Testis (tissue), 3 donors: ENCODE results near the gene IMMP2L. TPM values are rescaled to one million over a fixed set of nuclear protein-coding genes. Genes with fewer than 3 reads are reported as not detected.

Source experiments
- DNase-seq: peaks from one replicate; pipeline ENCODE4 v3.0.0-alpha.2; 2019
- H3K27ac ChIP-seq, 2 donors: fragments of 200-600 bp; sonication (generic); one replicate each; pipeline ENCODE4 v1.5.1; 2019
- H3K27me3 ChIP-seq: fragments of 200-600 bp; sonication (generic); one replicate; pipeline ENCODE4 v1.5.1; 2019
- H3K36me3 ChIP-seq: fragments of 200-600 bp; sonication (generic); one replicate; pipeline ENCODE4 v1.5.1; 2017; ENCODE audit warnings: low read depth; ENCODE audit errors: missing control alignments
- H3K4me1 ChIP-seq: fragments of 200-600 bp; sonication (generic); one replicate; pipeline ENCODE4 v1.5.1; 2019
- H3K4me3 ChIP-seq, 2 donors: fragments of 200-600 bp; sonication (generic); one replicate each; pipeline ENCODE4 v1.5.1; 2017 to 2019
- H3K9me3 ChIP-seq: fragments of 200-600 bp; sonication (generic); one replicate; pipeline ENCODE4 v1.5.1; 2017
- CTCF ChIP-seq, 3 experiments: fragments of 450-650 bp in 2 of 3; fragments of 200-600 bp in 1 of 3; sonication (generic) in 1 of 3; IDR thresholded peaks; one replicate each; pipeline ENCODE4 v1.5.1; 2016 to 2019; ENCODE audit warnings: antibody characterized with exemption in 3 of 3, mild to moderate bottlenecking in 2 of 3, moderate library complexity in 1 of 3
- POLR2A ChIP-seq: fragments of 450-650 bp; IDR thresholded peaks from one replicate; pipeline ENCODE4 v1.6.1; 2017; ENCODE audit warnings: antibody characterized with exemption, mild to moderate bottlenecking, moderate library complexity
- WGBS, 2 donors: methylation state at CpG; one replicate each; pipeline ENCODE4 v1.1.5; 2018; 5-methylcytosine and 5-hydroxymethylcytosine counted together
- intact Hi-C: fragments of 100-400 bp; cut with DNase I; formaldehyde crosslinking; loops from one replicate; pipeline ENCODE4 v1.15.1; 2023; ENCODE audit warnings: low total_unique reads
- polyA plus RNA-seq: library from polyadenylated mRNA; stranded (reverse); fragments of 350-450 nt; fragmentation: Illumina TruSeq; extraction: RNeasy Lipid Tissue Mini Kit (QIAGEN cat#74804); gene quantifications from one replicate; pipeline ENCODE4 v1.2.3, GENCODE V29; 2014; ENCODE audit warnings: low read depth, low replicate concordance; ENCODE audit not compliant: insufficient read depth
- total RNA-seq, 2 donors: library from RNA; depleted of rRNA; stranded (reverse); fragments of >200 nt; gene quantifications; one replicate each; pipeline ENCODE4 v1.2.3, GENCODE V29; 2016

The IMMP2L gene
- total and polyA plus RNA-seq, 3 donors from 2014 or later = 10.7 to 12.4 (median 11.2) TPM

- Histone ChIP-seq H3K36me3 (no peaks in the 10 kb centered on the region), H3K9me3 (no peaks in the 10 kb centered on the region), H3K4me3 (no peak overlapping the region), H3K27ac (no peak overlapping the region), H3K27me3 (no peaks in the 10 kb centered on the region), H3K4me1 (no peaks in the 10 kb centered on the region)
- DNase-seq = peak; percentile 56
- WGBS, 2 donors = 73 to 74% methylated on average over 3 of the region's 3 CpGs
- TF ChIP-seq POLR2A (no peak), CTCF (IDR thresholded peaks at IDR 0.05) (no peak)
- intact Hi-C loops = no loop called here
These were observed 399.6 kb downstream of the IMMP2L start for GRCh38 chr7:111162692-111163091.

- Histone ChIP-seq H3K27me3 (no peaks in the 10 kb centered on the region), H3K4me3 (no peak overlapping the region), H3K27ac (no peak overlapping the region), H3K4me1 (no peaks in the 10 kb centered on the region), H3K36me3 (no peaks in the 10 kb centered on the region), H3K9me3 (no peaks in the 10 kb centered on the region)
- intact Hi-C loops = no loop called here
- TF ChIP-seq CTCF (IDR thresholded peaks at IDR 0.05) = no peak
- no peak for TF ChIP-seq POLR2A
- no peak for DNase-seq
These were observed 402.0 kb downstream of the IMMP2L start for GRCh38 chr7:111160297-111160696.

- H3K4me3 ChIP-seq = no peak overlapping the region
- TF ChIP-seq CTCF (IDR thresholded peaks at IDR 0.05) (no peak), POLR2A (no peak)
- no peaks in the 10 kb centered on the region for H3K36me3 ChIP-seq
- intact Hi-C loops = no loop called here
- no peak for DNase-seq
- H3K27me3 ChIP-seq = no peaks in the 10 kb centered on the region
- no peaks in the 10 kb centered on the region for H3K4me1 ChIP-seq
- H3K27ac ChIP-seq = no peak overlapping the region
- H3K9me3 ChIP-seq = no peaks in the 10 kb centered on the region
These were observed 402.9 kb downstream of the IMMP2L start for GRCh38 chr7:111159426-111159825.

- Histone ChIP-seq H3K4me1 (peaks cover 5% of the 10 kb centered on the region), H3K36me3 (no peaks in the 10 kb centered on the region), H3K4me3 (no peak overlapping the region), H3K27me3 (no peaks in the 10 kb centered on the region), H3K27ac (no peak overlapping the region), H3K9me3 (no peaks in the 10 kb centered on the region)
- WGBS, 2 donors = 96 to 100% methylated on average over 1 of the region's 1 CpG
- DNase-seq = no peak
- TF ChIP-seq POLR2A (no peak), CTCF (IDR thresholded peaks at IDR 0.05) (no peak)
- intact Hi-C loops = no loop called here
These were observed 411.6 kb downstream of the IMMP2L start for GRCh38 chr7:111150709-111151108.

- H3K27ac ChIP-seq = no peak overlapping the region
- peaks cover 23% of the 10 kb centered on the region for H3K4me1 ChIP-seq
- no peaks in the 10 kb centered on the region for H3K36me3 ChIP-seq
- no peak for DNase-seq
- WGBS, 2 donors = 89 to 93% methylated on average over 6 of the region's 6 CpGs
- intact Hi-C loops = no loop called here
- no peak overlapping the region for H3K4me3 ChIP-seq
- TF ChIP-seq POLR2A = no peak
- TF ChIP-seq CTCF (IDR thresholded peaks at IDR 0.05) = no peak
- no peaks in the 10 kb centered on the region for H3K9me3 ChIP-seq
- no peaks in the 10 kb centered on the region for H3K27me3 ChIP-seq
These were observed 414.4 kb downstream of the IMMP2L start for GRCh38 chr7:111147708-111148533.
